T-cell (primary cell): Measurements from ENCODE around the gene TBC1D16. TPM values are rescaled to one million over a fixed set of nuclear protein-coding genes. Genes with fewer than 3 reads are reported as not detected.

Experiments
- ATAC-seq, 4 experiments: fragments of 200-7000 bp in 3 of 4; fragments of 150-1000 bp in 1 of 4; cut with Tn5 transposase; replicated peaks in 1 of 4; 1 replicate in 3 of 4; 2 replicates in 1 of 4; pipeline ENCODE4 v1.10.0; 2021; ENCODE audit warnings: moderate library complexity in 3 of 4, mild to moderate bottlenecking in 2 of 4, moderate number of reproducible peaks in 1 of 4
- CTCF ChIA-PET, 2 donors: fragments of 300-600 bp; sonication (Branson Sonifier 250); formaldehyde crosslinking; loops; one replicate each; lab custom pipeline; 2022; ENCODE audit warnings: antibody characterized with exemption in 2 of 2; lab: Charles Lee
- POLR2A ChIA-PET, 2 donors: fragments of 300-600 bp; sonication (Branson Sonifier 250); formaldehyde crosslinking; loops; one replicate each; lab custom pipeline; 2022; ENCODE audit warnings: antibody characterized with exemption in 2 of 2; lab: Charles Lee
- DNase-seq, 35 experiments: peaks; one replicate each; pipeline versions ENCODE4 v3.0.0 to v3.0.0-alpha.2; 2013 to 2023
- H3K27ac ChIP-seq: one replicate; pipeline ENCODE4 v1.5.1; 2013; ENCODE audit warnings: low read length
- H3K27me3 ChIP-seq, 2 experiments: replicated peaks in 1 of 2; 1 replicate in 1 of 2; 2 replicates in 1 of 2; pipeline versions ENCODE4 v1.6.1 to v1.7.0; 2013; ENCODE audit warnings: low read length in 1 of 2, mixed read lengths in 1 of 2; ENCODE audit not compliant: control insufficient read depth in 2 of 2, insufficient read depth in 2 of 2; ENCODE audit errors: extremely low read depth in 1 of 2
- H3K36me3 ChIP-seq, 2 donors: 1 replicate in 1 of 2; 2 replicates in 1 of 2; pipeline versions ENCODE4 v1.6.1 to v1.7.0; 2013; ENCODE audit warnings: low read length in 1 of 2; ENCODE audit not compliant: control insufficient read depth in 2 of 2, insufficient read depth in 1 of 2; ENCODE audit errors: extremely low read depth in 1 of 2
- H3K4me1 ChIP-seq, 2 experiments: 1 replicate in 1 of 2; 2 replicates in 1 of 2; pipeline versions ENCODE4 v1.6.1 to v1.7.0; 2013; ENCODE audit warnings: low read length in 2 of 2, mixed read lengths in 1 of 2; ENCODE audit not compliant: insufficient read depth in 2 of 2, control insufficient read depth in 1 of 2; ENCODE audit errors: extremely low read depth in 1 of 2
- H3K4me3 ChIP-seq, 2 donors: 1 replicate in 1 of 2; 2 replicates in 1 of 2; pipeline versions ENCODE4 v1.5.1 to v1.7.0; 2013; ENCODE audit warnings: mild to moderate bottlenecking in 2 of 2, low read length in 1 of 2, moderate library complexity in 1 of 2; ENCODE audit not compliant: control insufficient read depth in 1 of 2; ENCODE audit errors: extremely low read depth in 1 of 2
- H3K9me3 ChIP-seq: 2 replicates; pipeline ENCODE4 v1.7.0; 2013
- H3K27ac Mint-ChIP-seq, 2 donors: one replicate each; pipeline ENCODE4 v1.8.0; 2020 to 2021; ENCODE audit warnings: mild to moderate bottlenecking in 2 of 2, mixed read lengths in 2 of 2
- H3K27me3 Mint-ChIP-seq, 2 donors: one replicate each; pipeline ENCODE4 v1.8.0; 2021 to 2022; ENCODE audit warnings: mixed read lengths in 2 of 2
- H3K36me3 Mint-ChIP-seq: one replicate; pipeline ENCODE4 v1.8.0; 2021; ENCODE audit warnings: mixed read lengths
- H3K4me1 Mint-ChIP-seq, 3 donors: one replicate each; pipeline ENCODE4 v1.8.0; 2020 to 2022; ENCODE audit warnings: mixed read lengths in 3 of 3, mild to moderate bottlenecking in 1 of 3
- H3K4me3 Mint-ChIP-seq, 3 donors: one replicate each; pipeline ENCODE4 v1.8.0; 2020 to 2022; ENCODE audit warnings: mild to moderate bottlenecking in 3 of 3, mixed read lengths in 3 of 3, moderate library complexity in 3 of 3
- H3K9me3 Mint-ChIP-seq, 3 donors: one replicate each; pipeline ENCODE4 v1.8.0; 2020 to 2022; ENCODE audit warnings: mixed read lengths in 3 of 3
- WGBS: methylation state at CpG from one replicate; pipeline ENCODE4 v1.1.5; 2013; ENCODE audit warnings: missing lambda C conversion rate; ENCODE audit not compliant: insufficient coverage; 5-methylcytosine and 5-hydroxymethylcytosine counted together
- total RNA-seq, 35 experiments: library from RNA in 6 of 35; stranded (reverse) in 6 of 35; fragments of 120-200 nt in 1 of 35; gene quantifications; one replicate each; pipeline versions ENCODE4 v1.2.1 to v1.2.4 and lab custom pipeline; 2013 to 2026

The TBC1D16 gene
- total RNA-seq, 5 donors from 2014 or later (not counting 1 experiment from before 2014, with no cell fraction given): 1.9 to 6.1 (median 3.4) TPM

DNA sequence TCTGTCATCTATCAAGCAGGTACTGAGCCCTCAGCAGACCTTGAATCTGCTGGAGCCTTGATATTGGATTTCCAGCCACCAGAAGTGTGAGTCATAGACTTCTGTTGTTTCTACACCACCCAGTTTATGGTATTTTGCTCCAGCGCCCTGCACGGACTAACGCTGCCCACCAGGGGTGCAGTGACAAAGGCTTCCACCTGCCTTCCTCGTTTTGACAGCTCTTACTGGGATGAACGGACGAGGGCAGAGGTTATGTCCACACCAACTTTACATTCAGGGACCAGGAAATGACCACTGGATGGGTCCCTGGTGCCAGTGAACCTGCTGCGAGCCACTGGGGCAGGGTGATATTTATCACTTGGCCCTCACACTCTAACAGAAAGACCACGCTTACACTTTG lies 129.8 kb downstream of the TBC1D16 start:
- Mint-ChIP-seq H3K9me3 (no peaks in the 10 kb centered on the region), H3K27ac (no peak overlapping the region), H3K4me1 (no peaks in the 10 kb centered on the region), H3K36me3 (no peaks in the 10 kb centered on the region), H3K4me3 (no peak overlapping the region), H3K27me3 (peaks cover 8 to 23% of the 10 kb centered on the region in 2 donors)
- DNase-seq (no peak), ATAC-seq (no peak)
- Histone ChIP-seq H3K4me3 (no peak overlapping the region), H3K9me3 (no peaks in the 10 kb centered on the region), H3K36me3 (no peaks in the 10 kb centered on the region), H3K27ac (no peak overlapping the region), H3K27me3 (peaks cover 0 to 58% of the 10 kb centered on the region in 2 experiments), H3K4me1 (no peaks in the 10 kb centered on the region)
- WGBS: 64% methylated on average over 3 of the region's 8 CpGs
- ChIA-PET POLR2A (no interaction called here), CTCF (no interaction called here)

DNA sequence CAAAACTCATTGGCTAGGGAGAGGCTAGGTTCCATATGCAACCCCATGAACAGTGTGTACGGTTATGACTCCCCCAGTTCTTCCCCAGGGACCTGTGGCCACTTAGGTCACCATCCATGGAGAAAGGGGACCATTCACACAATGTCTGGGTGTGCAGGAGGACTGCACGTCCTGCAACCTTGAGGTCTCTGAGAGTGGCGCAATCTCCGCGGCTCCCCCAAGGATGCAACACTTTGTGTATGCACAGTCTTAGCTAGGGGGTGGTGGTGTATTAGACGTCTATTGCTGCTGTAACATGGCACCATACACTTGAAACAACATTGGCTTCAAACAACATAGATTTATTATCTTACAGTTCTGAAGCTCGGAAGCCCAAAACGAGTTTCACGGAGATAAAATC lies 130.8 kb downstream of the TBC1D16 start:
- H3K4me1 ChIP-seq: no peaks in the 10 kb centered on the region
- Mint-ChIP-seq H3K27ac (no peak overlapping the region), H3K4me3 (no peak overlapping the region), H3K4me1 (no peaks in the 10 kb centered on the region), H3K27me3 (peaks cover 8 to 25% of the 10 kb centered on the region in 2 donors), H3K9me3 (no peaks in the 10 kb centered on the region), H3K36me3 (no peaks in the 10 kb centered on the region)
- no peak overlapping the region for H3K4me3 ChIP-seq
- no peak overlapping the region for H3K27ac ChIP-seq
- no peak for ATAC-seq
- H3K36me3 ChIP-seq: no peaks in the 10 kb centered on the region
- H3K27me3 ChIP-seq: peaks cover 0 to 62% of the 10 kb centered on the region in 2 experiments
- WGBS: 61% methylated on average over 4 of the region's 9 CpGs
- ChIA-PET CTCF (no interaction called here), POLR2A (no interaction called here)
- DNase-seq: no peak
- H3K9me3 ChIP-seq: no peaks in the 10 kb centered on the region

DNA sequence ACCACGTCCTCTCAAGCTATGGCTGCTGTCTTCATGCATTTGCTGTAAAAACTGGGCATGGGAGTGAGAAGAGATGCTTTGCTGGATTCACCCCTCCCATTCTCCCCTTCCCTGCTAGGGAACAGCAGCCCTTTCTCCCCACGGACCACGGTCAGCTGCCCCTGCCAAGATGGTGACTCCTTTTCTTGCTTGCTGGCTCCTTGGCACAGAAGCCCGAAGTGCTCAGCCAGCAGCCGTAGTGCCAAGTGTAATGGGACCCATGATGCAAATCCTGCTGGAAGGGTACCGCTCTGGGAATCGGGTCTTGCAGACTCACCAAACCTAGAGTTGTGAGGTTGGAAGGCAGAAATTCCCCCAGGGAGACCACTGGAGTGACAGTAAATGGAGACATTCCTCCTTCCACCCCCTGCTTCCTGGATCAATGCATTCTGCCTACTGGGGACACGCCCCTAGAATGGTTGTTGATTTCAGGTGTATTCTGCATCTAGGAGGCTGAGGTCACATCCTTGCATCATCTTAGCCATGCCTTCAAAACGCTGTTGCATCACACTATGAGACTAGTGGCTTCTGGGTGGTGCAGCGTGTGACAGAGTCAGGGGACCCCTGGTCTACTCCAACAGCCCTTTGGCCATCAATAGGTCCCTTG lies 133.4 kb downstream of the TBC1D16 start:
- ChIA-PET POLR2A (no interaction called here), CTCF (no interaction called here)
- Mint-ChIP-seq H3K4me1 (no peaks in the 10 kb centered on the region), H3K27ac (no peak overlapping the region), H3K9me3 (peaks cover 0 to 8% (median 0%) of the 10 kb centered on the region in 3 donors), H3K36me3 (no peaks in the 10 kb centered on the region), H3K4me3 (no peak overlapping the region), H3K27me3 (peaks cover 16 to 17% of the 10 kb centered on the region in 2 donors)
- H3K4me3 ChIP-seq: no peak overlapping the region
- H3K36me3 ChIP-seq: no peaks in the 10 kb centered on the region
- 77% methylated on average over 6 of the region's 10 CpGs for WGBS
- H3K4me1 ChIP-seq: no peaks in the 10 kb centered on the region
- peaks cover 0 to 54% of the 10 kb centered on the region in 2 experiments for H3K27me3 ChIP-seq
- DNase-seq (no peak), ATAC-seq (no peak)
- no peak overlapping the region for H3K27ac ChIP-seq
- H3K9me3 ChIP-seq: no peaks in the 10 kb centered on the region

DNA sequence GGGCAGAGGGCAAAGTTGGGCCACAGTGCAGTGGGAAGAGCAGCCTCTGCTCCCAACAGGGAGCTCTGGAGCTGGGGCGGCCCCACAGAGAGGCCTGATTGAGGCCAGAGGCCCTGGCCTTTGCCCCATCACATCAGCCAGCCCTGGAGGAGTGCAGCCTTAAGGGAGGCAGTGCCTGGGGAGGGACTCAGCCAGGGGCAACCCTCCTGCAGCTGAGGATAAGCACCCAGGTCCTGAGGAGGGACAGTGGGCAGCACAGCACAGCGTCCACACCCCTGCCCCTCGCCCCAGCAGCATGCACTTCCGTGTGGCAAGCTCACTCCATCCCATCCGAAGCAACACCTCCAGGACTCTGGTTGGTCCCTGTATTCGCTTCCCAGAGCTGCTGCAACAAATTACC lies 134.5 kb downstream of the TBC1D16 start:
- Mint-ChIP-seq H3K27me3 (peaks cover 18 to 20% of the 10 kb centered on the region in 2 donors), H3K36me3 (no peaks in the 10 kb centered on the region), H3K4me3 (no peak overlapping the region), H3K4me1 (no peaks in the 10 kb centered on the region), H3K27ac (no peak overlapping the region), H3K9me3 (peaks cover 0 to 8% (median 0%) of the 10 kb centered on the region in 3 donors)
- ATAC-seq: no peak
- H3K27ac ChIP-seq: no peak overlapping the region
- no peaks in the 10 kb centered on the region for H3K36me3 ChIP-seq
- 75% methylated on average over 6 of the region's 6 CpGs for WGBS
- no peak overlapping the region for H3K4me3 ChIP-seq
- CTCF ChIA-PET: no interaction called here
- no peaks in the 10 kb centered on the region for H3K4me1 ChIP-seq
- H3K27me3 ChIP-seq: peaks cover 2 to 44% of the 10 kb centered on the region in 2 experiments
- no peak for DNase-seq
- H3K9me3 ChIP-seq: no peaks in the 10 kb centered on the region
- POLR2A ChIA-PET: no interaction called here

DNA sequence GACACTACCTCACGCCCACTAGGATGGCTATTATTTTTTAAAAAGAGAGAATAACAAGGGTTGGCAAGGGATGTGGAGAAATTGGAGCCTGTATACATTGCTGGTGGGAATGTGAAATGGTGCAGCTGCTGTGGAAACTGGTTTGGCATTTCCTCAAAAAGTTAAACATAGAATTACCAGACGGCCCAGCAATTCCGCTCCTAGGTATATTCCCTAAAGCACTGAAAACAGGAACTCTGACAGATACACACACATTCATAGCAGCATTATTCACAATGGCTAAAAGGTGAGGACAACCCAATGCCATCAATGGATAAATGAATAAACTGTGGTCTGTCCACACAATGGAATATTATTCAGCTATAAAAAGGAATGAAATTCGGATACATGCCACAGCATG lies 136.1 kb downstream of the TBC1D16 start:
- CTCF ChIA-PET: no interaction called here
- ATAC-seq (no peak), DNase-seq (no peak)
- H3K36me3 ChIP-seq: no peaks in the 10 kb centered on the region
- peaks cover 2 to 35% of the 10 kb centered on the region in 2 experiments for H3K27me3 ChIP-seq
- POLR2A ChIA-PET: no interaction called here
- peaks cover 16 to 20% of the 10 kb centered on the region in 2 donors for H3K27me3 Mint-ChIP-seq
- no peak overlapping the region for H3K27ac ChIP-seq
- no CpG with 5 or more reads among the region's 4 CpGs for WGBS
- no peak overlapping the region for H3K4me3 ChIP-seq
- no peaks in the 10 kb centered on the region for H3K4me1 ChIP-seq
- H3K9me3 Mint-ChIP-seq: peaks cover 0 to 8% (median 0%) of the 10 kb centered on the region in 3 donors
- H3K36me3 Mint-ChIP-seq: no peaks in the 10 kb centered on the region
- no peaks in the 10 kb centered on the region for H3K4me1 Mint-ChIP-seq
- H3K4me3 Mint-ChIP-seq: no peak overlapping the region
- H3K27ac Mint-ChIP-seq: no peak overlapping the region
- H3K9me3 ChIP-seq: no peaks in the 10 kb centered on the region

DNA sequence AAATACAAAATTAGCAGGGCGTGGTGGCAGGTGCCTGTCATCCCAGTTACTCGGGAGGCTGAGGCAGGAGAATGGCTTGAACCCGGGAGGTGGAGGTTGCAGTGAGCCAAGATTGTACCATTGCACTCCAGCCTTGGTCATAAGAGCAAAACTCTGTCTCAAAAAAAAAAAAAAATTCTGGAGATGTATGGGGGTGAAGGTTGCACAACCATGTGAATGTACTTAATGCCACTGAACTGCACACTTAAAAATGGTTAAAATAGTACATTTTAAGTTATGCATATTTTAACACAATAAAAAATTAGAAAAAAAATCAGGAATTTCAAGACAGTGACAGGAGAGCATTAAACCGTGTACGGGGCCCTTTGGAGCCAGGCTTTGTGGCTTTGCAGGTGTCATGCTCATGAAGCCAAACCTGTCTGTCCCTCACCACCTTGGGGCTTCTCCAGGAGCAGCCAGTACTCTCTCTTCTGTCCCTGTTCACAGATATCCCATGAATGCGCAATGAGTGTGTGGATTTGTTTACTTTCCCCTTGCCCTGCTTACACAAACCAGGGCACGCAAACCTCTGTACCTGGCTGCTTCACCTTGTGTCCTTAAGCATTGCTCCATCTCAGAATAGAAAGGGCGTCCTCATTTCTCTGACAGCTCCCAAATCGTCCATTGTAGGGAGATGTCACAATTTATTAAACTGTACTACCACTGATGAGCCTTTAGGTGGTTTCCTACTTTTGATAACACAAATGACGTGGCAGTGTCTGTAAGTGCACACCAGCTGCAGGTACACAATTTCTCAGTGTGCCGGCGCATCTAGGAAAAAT lies 138.2 kb downstream of the TBC1D16 start:
- no peak for DNase-seq
- Histone ChIP-seq H3K9me3 (no peaks in the 10 kb centered on the region), H3K27ac (no peak overlapping the region), H3K4me3 (no peak overlapping the region), H3K4me1 (no peaks in the 10 kb centered on the region), H3K27me3 (peaks cover 2 to 35% of the 10 kb centered on the region in 2 experiments), H3K36me3 (no peaks in the 10 kb centered on the region)
- POLR2A ChIA-PET: no interaction called here
- H3K36me3 Mint-ChIP-seq: no peaks in the 10 kb centered on the region
- 77% methylated on average over 3 of the region's 12 CpGs for WGBS
- ATAC-seq: no peak
- no peak overlapping the region for H3K4me3 Mint-ChIP-seq
- H3K9me3 Mint-ChIP-seq: peaks cover 0 to 8% (median 0%) of the 10 kb centered on the region in 3 donors
- peaks cover 12 to 16% of the 10 kb centered on the region in 2 donors for H3K27me3 Mint-ChIP-seq
- H3K4me1 Mint-ChIP-seq: no peaks in the 10 kb centered on the region
- CTCF ChIA-PET: no interaction called here
- no peak overlapping the region for H3K27ac Mint-ChIP-seq
